AG10803 (cell line): ENCODE measurements around the gene NDUFAF4.
"Not testable (repeated sequence)": the region's sequence is repeated elsewhere in the genome, so short reads cannot be mapped to it uniquely, and the experiment has no call there.

Source experiments
- DNase-seq: peaks from one replicate; pipeline ENCODE4 v3.0.0; 2010; ENCODE audit warnings: low read depth
- H3K4me3 ChIP-seq: 2 replicates; pipeline ENCODE4 v1.5.1; 2011; ENCODE audit warnings: mild to moderate bottlenecking, low read length, control low read depth
- CTCF ChIP-seq: conservative IDR thresholded peaks from 2 replicates; pipeline ENCODE4 v1.5.1; 2011; ENCODE audit warnings: mild to moderate bottlenecking, low read length, control low read depth, inconsistent platforms

Gene NDUFAF4

GRCh38 chr6:96900873-96901272, 3.2 kb upstream of the NDUFAF4 start:
- no peak for TF ChIP-seq CTCF
- H3K4me3 ChIP-seq, result no peak overlapping the region
- DNase-seq, result no peak

- H3K4me3 ChIP-seq, result no peak overlapping the region
- DNase-seq, result no peak
- no peak for TF ChIP-seq CTCF
These were observed 1.8 kb upstream of the NDUFAF4 start for GRCh38 chr6:96899451-96899998.

- DNase-seq, result peak; percentile 54
- peak; percentile 69 for TF ChIP-seq CTCF
- no peak overlapping the region for H3K4me3 ChIP-seq
These were observed 1.3 kb upstream of the NDUFAF4 start for GRCh38 chr6:96899019-96899418.

GRCh38 chr6:96898241-96898851, 655 bp upstream of the NDUFAF4 start:
- TF ChIP-seq CTCF, result no peak

GRCh38 chr6:96889146-96889545, 8.5 kb downstream of the NDUFAF4 start:
- no peak overlapping the region for H3K4me3 ChIP-seq
- no peak for TF ChIP-seq CTCF
- DNase-seq, result no peak

More at GRCh38 chr6:96898241-96898851, 655 bp upstream of the NDUFAF4 start:
- DNase-seq, result peak; percentile 27
- H3K4me3 ChIP-seq, result peak overlapping the region; percentile 93

GRCh38 chr6:96888745-96889144, 8.9 kb downstream of the NDUFAF4 start:
- H3K4me3 ChIP-seq, result no peak overlapping the region
- no peak for TF ChIP-seq CTCF
- DNase-seq, result no peak

GRCh38 chr6:96886519-96886918, 11.2 kb downstream of the NDUFAF4 start:
- no peak overlapping the region for H3K4me3 ChIP-seq
- TF ChIP-seq CTCF, result no peak

GRCh38 chr6:96885187-96885631, 12.5 kb downstream of the NDUFAF4 start:
- not testable (repeated sequence) for DNase-seq, H3K4me3 ChIP-seq

More at GRCh38 chr6:96886519-96886918, 11.2 kb downstream of the NDUFAF4 start:
- DNase-seq, result no peak
